WERI-Rb-1 (cell line): ENCODE results near the gene MID2.

Experiments
- DNase-seq: peaks from one replicate; pipeline ENCODE4 v3.0.0-alpha.2; 2020
- H3K27ac ChIP-seq: fragments of 250-450 bp; sonication (Bioruptor Pico); 2 replicates; pipeline ENCODE4 v1.5.1; 2020; ENCODE audit warnings: mild to moderate bottlenecking, moderate library complexity
- H3K27me3 ChIP-seq: fragments of 250-450 bp; sonication (Bioruptor Pico); 2 replicates; pipeline ENCODE4 v1.5.1; 2021; ENCODE audit warnings: mild to moderate bottlenecking, low read depth, moderate library complexity; ENCODE audit not compliant: insufficient read depth, severe bottlenecking
- H3K36me3 ChIP-seq: fragments of 250-450 bp; sonication (Bioruptor Pico); 2 replicates; pipeline ENCODE4 v1.5.1; 2020; ENCODE audit warnings: mild to moderate bottlenecking, moderate library complexity
- H3K4me3 ChIP-seq: 2 replicates; pipeline ENCODE4 v1.5.1; 2011; ENCODE audit warnings: low read depth, mild to moderate bottlenecking, control low read depth, low read length
- H3K9me3 ChIP-seq: fragments of 250-450 bp; sonication (Bioruptor Pico); 2 replicates; pipeline ENCODE4 v1.5.1; 2021; ENCODE audit warnings: mild to moderate bottlenecking, moderate library complexity; ENCODE audit not compliant: severe bottlenecking
- TF ChIP-seq, protein P1 (sequence below): IDR thresholded peaks from 2 replicates; pipeline ENCODE4 v1.5.1; 2011; ENCODE audit warnings: low read depth, mild to moderate bottlenecking, control low read depth, inconsistent platforms, low read length

MID2 gene

DNA sequence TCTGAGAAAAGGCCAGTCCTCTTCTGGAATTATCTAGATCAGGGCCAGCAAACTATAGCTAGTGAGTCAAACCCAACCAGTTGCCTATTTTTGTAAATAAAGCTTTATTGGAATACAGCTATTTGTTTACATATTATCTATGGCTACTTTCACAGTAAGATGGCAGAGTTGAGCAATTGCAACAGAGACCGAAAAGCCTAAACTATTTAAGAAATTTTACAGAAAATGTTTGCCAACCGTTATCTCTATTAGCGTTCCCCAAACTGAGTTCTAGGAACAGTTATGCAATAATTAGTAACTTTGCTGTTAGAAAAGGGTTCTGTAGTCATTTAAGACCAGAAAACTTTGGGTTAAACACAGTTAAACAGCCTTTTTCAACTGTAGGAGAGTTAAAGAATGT, 146.0 kb downstream of the MID2 start:
- peaks cover 47% of the 10 kb centered on the region for H3K27me3 ChIP-seq
- no peak overlapping the region for H3K27ac ChIP-seq
- TF ChIP-seq, protein P1, sequence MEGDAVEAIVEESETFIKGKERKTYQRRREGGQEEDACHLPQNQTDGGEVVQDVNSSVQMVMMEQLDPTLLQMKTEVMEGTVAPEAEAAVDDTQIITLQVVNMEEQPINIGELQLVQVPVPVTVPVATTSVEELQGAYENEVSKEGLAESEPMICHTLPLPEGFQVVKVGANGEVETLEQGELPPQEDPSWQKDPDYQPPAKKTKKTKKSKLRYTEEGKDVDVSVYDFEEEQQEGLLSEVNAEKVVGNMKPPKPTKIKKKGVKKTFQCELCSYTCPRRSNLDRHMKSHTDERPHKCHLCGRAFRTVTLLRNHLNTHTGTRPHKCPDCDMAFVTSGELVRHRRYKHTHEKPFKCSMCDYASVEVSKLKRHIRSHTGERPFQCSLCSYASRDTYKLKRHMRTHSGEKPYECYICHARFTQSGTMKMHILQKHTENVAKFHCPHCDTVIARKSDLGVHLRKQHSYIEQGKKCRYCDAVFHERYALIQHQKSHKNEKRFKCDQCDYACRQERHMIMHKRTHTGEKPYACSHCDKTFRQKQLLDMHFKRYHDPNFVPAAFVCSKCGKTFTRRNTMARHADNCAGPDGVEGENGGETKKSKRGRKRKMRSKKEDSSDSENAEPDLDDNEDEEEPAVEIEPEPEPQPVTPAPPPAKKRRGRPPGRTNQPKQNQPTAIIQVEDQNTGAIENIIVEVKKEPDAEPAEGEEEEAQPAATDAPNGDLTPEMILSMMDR = no peak
- no peaks in the 10 kb centered on the region for H3K9me3 ChIP-seq
- H3K36me3 ChIP-seq = no peaks in the 10 kb centered on the region
- no peak overlapping the region for H3K4me3 ChIP-seq
- DNase-seq = no peak
